Panc1 (cell line): ENCODE measurements around the gene TGFBRAP1. TPM values are rescaled to one million over a fixed set of nuclear protein-coding genes. Genes with fewer than 3 reads are reported as not detected.

Experiments
- ATAC-seq: fragments of 200-7000 bp; cut with Tn5 transposase; 2 replicates; pipeline ENCODE4 v1.9.1; 2020; ENCODE audit warnings: mild to moderate bottlenecking, moderate library complexity
- BruUV-seq: library from RNA; stranded (reverse); fragments of 400-500 nt; replicated peaks from 2 replicates; lab custom pipeline; 2021; lab: Mats Ljungman, UMichigan
- CTCF ChIA-PET: fragments of 300-600 bp; sonication (Branson Sonifier 250); formaldehyde crosslinking; loops from one replicate; lab custom pipeline; 2022; ENCODE audit warnings: antibody characterized with exemption; lab: Charles Lee
- POLR2A ChIA-PET: fragments of 300-600 bp; sonication (Branson Sonifier 250); formaldehyde crosslinking; loops from one replicate; lab custom pipeline; 2022; ENCODE audit warnings: antibody characterized with exemption; lab: Charles Lee
- DNase-seq: peaks from one replicate; pipeline ENCODE4 v3.0.0-alpha.2; 2010; ENCODE audit warnings: low read depth, low spot score
- H3K27ac ChIP-seq: 2 replicates; pipeline ENCODE4 v1.5.1; 2011; ENCODE audit warnings: mild to moderate bottlenecking, low read length, inconsistent platforms
- H3K27me3 ChIP-seq: fragments of 200-500 bp; sonication (Bioruptor generic); 2 replicates; pipeline ENCODE4 v1.6.0; 2014; ENCODE audit warnings: low read length, inconsistent platforms; ENCODE audit not compliant: control insufficient read depth, insufficient read depth
- H3K36me3 ChIP-seq: fragments of 200-500 bp; sonication (Bioruptor generic); 2 replicates; pipeline ENCODE4 v1.5.1; 2014; ENCODE audit warnings: inconsistent platforms, mild to moderate bottlenecking, low read length, moderate library complexity; ENCODE audit not compliant: control insufficient read depth, insufficient read depth
- H3K4me1 ChIP-seq: 2 replicates; pipeline ENCODE4 v1.5.1; 2011; ENCODE audit warnings: inconsistent platforms, mild to moderate bottlenecking, low read length, moderate library complexity; ENCODE audit not compliant: control insufficient read depth, insufficient read depth
- H3K4me3 ChIP-seq, 2 experiments: 2 replicates each; pipeline ENCODE4 v1.5.1; 2011 to 2012; ENCODE audit warnings: low read depth in 2 of 2, low read length in 2 of 2, mild to moderate bottlenecking in 2 of 2, inconsistent platforms in 1 of 2, moderate library complexity in 1 of 2
- H3K9me3 ChIP-seq: fragments of 200-500 bp; sonication (Bioruptor generic); 2 replicates; pipeline ENCODE4 v1.5.1; 2014; ENCODE audit warnings: low read depth, mild to moderate bottlenecking, inconsistent platforms, low read length, moderate library complexity; ENCODE audit not compliant: control insufficient read depth, insufficient read depth
- CTCF ChIP-seq: fragments of 450-650 bp; IDR thresholded peaks from 2 replicates; pipeline ENCODE4 v1.5.1; 2017; ENCODE audit warnings: mild to moderate bottlenecking
- POLR2AphosphoS5 ChIP-seq: IDR thresholded peaks from 2 replicates; pipeline ENCODE4 v1.6.1; 2012; ENCODE audit warnings: mild to moderate bottlenecking, low read depth, low read length, moderate library complexity
- REST ChIP-seq, 2 experiments: IDR thresholded peaks; 2 replicates each; pipeline ENCODE4 v1.6.1; 2011 to 2012; ENCODE audit warnings: low read depth in 2 of 2, control low read depth in 1 of 2, low read length in 1 of 2, mild to moderate bottlenecking in 1 of 2, moderate library complexity in 1 of 2; ENCODE audit not compliant: insufficient read depth in 1 of 2
- SIN3A ChIP-seq: IDR thresholded peaks from 2 replicates; pipeline ENCODE4 v1.6.1; 2012; ENCODE audit warnings: low read depth, mild to moderate bottlenecking, low read length, moderate library complexity, borderline replicate concordance; ENCODE audit not compliant: insufficient read depth
- TCF7L2 ChIP-seq: IDR thresholded peaks from 2 replicates; pipeline ENCODE4 v1.6.1; 2011; ENCODE audit warnings: mild to moderate bottlenecking, low read depth, low read length, inconsistent platforms
- in situ Hi-C: cut with HindIII; loops from 2 replicates; pipeline ENCODE4 v1.10.0; 2016; ENCODE audit warnings: low sequenced_read_pairs, low pct_unique_long_range_greater_than_20kb
- intact Hi-C: fragments of 100-400 bp; cut with micrococcal nuclease; formaldehyde crosslinking; loops from one replicate; pipeline ENCODE4 v1.10.0; 2022; ENCODE audit not compliant: unreplicated experiment
- total RNA-seq: library from RNA; stranded (reverse); gene quantifications from one replicate; pipeline ENCODE4 v1.2.1, GENCODE V29; 2021; ENCODE audit not compliant: unreplicated experiment

The TGFBRAP1 gene
- total RNA-seq, 1 experiment from 2014 or later: 32.7 TPM

GRCh38 chr2:105325389-105325963, 4.1 kb downstream of the TGFBRAP1 start:
- intact Hi-C loops: no loop called here
- no peaks in the 10 kb centered on the region for H3K9me3 ChIP-seq
- H3K4me1 ChIP-seq: peaks cover 34% of the 10 kb centered on the region
- CTCF ChIA-PET: no interaction called here
- ATAC-seq: no peak
- in situ Hi-C loops: no loop called here
- H3K36me3 ChIP-seq: no peaks in the 10 kb centered on the region
- DNase-seq: no peak
- no peak overlapping the region for H3K4me3 ChIP-seq
- POLR2A ChIA-PET: interaction anchor here (0.7 kb wide), 1 partner anchor 42 kb away, joined by 3 read pairs; no protein-coding TSS in a partner anchor
- H3K27ac ChIP-seq: no peak overlapping the region
- H3K27me3 ChIP-seq: no peaks in the 10 kb centered on the region
- no TSS peak for BruUV-seq
- TF ChIP-seq SIN3A: no peak
- no peak for TF ChIP-seq CTCF
- no peak for TF ChIP-seq REST (IDR thresholded peaks at IDR 0.05; ENCODE audit: insufficient read depth in 1 of 2, low read depth in 2 of 2, low read length in 1 of 2)
- TF ChIP-seq TCF7L2: no peak
- TF ChIP-seq POLR2AphosphoS5: no peak

- H3K36me3 ChIP-seq: no peaks in the 10 kb centered on the region
- no peaks in the 10 kb centered on the region for H3K9me3 ChIP-seq
- no peak overlapping the region for H3K27ac ChIP-seq
- no peaks in the 10 kb centered on the region for H3K27me3 ChIP-seq
- TF ChIP-seq CTCF: no peak
- TF ChIP-seq REST (IDR thresholded peaks at IDR 0.05; ENCODE audit: insufficient read depth in 1 of 2, low read depth in 2 of 2, low read length in 1 of 2): no peak
- no peak for TF ChIP-seq TCF7L2
- no peak for TF ChIP-seq POLR2AphosphoS5
- no peak for TF ChIP-seq SIN3A
- CTCF ChIA-PET: interaction anchor here (0.6 kb wide), 1 partner anchor 66 kb away, joined by 3 read pairs; no protein-coding TSS in a partner anchor
- ATAC-seq: no peak
- in situ Hi-C loops (no loop called here), intact Hi-C loops (no loop called here)
- H3K4me3 ChIP-seq: no peak overlapping the region
- BruUV-seq: no TSS peak
- H3K4me1 ChIP-seq: peaks cover 29% of the 10 kb centered on the region
- POLR2A ChIA-PET: interaction anchor here (0.7 kb wide), 1 partner anchor 43 kb away, joined by 3 read pairs; no protein-coding TSS in a partner anchor
- no peak for DNase-seq
Measured at GRCh38 chr2:105324732-105325131, 4.8 kb downstream of the TGFBRAP1 start.
